Measurements from ENCODE around the gene GALNT18. TPM values are rescaled to one million over a fixed set of nuclear protein-coding genes. Genes with fewer than 3 reads are reported as not detected.

Gene GALNT18
- total and polyA plus RNA-seq, 2 of the 4 experiments (the other 2 are of a cell fraction), result 9.5 to 11.3 TPM

GRCh38 chr11:11425806-11426205 is 196.0 kb downstream of the GALNT18 start:
- H2AK9ac ChIP-seq (replicated peaks; ENCODE audit: low read depth, low read length, poor library complexity), result no peak overlapping the region
- H2BK15ac ChIP-seq (ENCODE audit: low read depth, low read length), result no peak overlapping the region
- H4K5ac ChIP-seq (ENCODE audit: low read depth, low read length), result no peak overlapping the region
- no peak overlapping the region for H4K91ac ChIP-seq (ENCODE audit: insufficient read depth, low read depth, low read length)
- H2BK120ac ChIP-seq (ENCODE audit: low read depth, low read length), result no peak overlapping the region
- no peak; the same call in 1 of the 2 replicates for ATAC-seq (ENCODE audit: low read depth)
- no peaks in the 10 kb centered on the region for H3K27me3 ChIP-seq (ENCODE audit: control insufficient read depth, insufficient read depth, low read length)
- BruUV-seq (replicated peaks), result no TSS peak
- no peak for DNase-seq
- no peak overlapping the region for H2AK5ac ChIP-seq (ENCODE audit: low read depth, low read length)
- no peak overlapping the region for H3K18ac ChIP-seq (ENCODE audit: low read depth, low read length)
- no peaks in the 10 kb centered on the region for H3K9me3 ChIP-seq (ENCODE audit: control insufficient read depth, insufficient read depth, low read length)
- ChIA-PET CTCF (no interaction called here), POLR2A (ENCODE audit: unreplicated experiment) (interaction anchor here (0.7 kb wide), 1 partner anchor 352 kb away, joined by 3 read pairs; no protein-coding TSS in a partner anchor)
- H3K4me3 ChIP-seq (ENCODE audit: insufficient read depth, low read depth, low read length), result no peak overlapping the region
- H3K4ac ChIP-seq (ENCODE audit: low read depth, low read length), result no peak overlapping the region
- H3K36me3 ChIP-seq (ENCODE audit: control insufficient read depth, insufficient read depth, low read length), result no peaks in the 10 kb centered on the region
- in situ Hi-C loops (cut with MboI; ENCODE audit: low sequenced_read_pairs), result no loop called here
- no peak overlapping the region for H3K9ac ChIP-seq (ENCODE audit: low read depth, low read length)
- intact Hi-C loops (cut with micrococcal nuclease), result no loop called here
- no peaks in the 10 kb centered on the region for H4K20me1 ChIP-seq (ENCODE audit: insufficient read depth, low read length)
- H3K14ac ChIP-seq (replicated peaks; ENCODE audit: low read depth, low read length), result no peak overlapping the region
- H3K27ac ChIP-seq (ENCODE audit: insufficient read depth, low read length), result no peak overlapping the region
- no peaks in the 10 kb centered on the region for H3K9me1 ChIP-seq (ENCODE audit: insufficient read depth, low read length)
- dilution Hi-C loops (cut with HindIII; ENCODE audit: low sequenced_read_pairs, unreplicated experiment), result no loop called here
- H3K23ac ChIP-seq (ENCODE audit: low read depth, low read length), result no peak overlapping the region
- TF ChIP-seq BHLHE40 (IDR thresholded peaks at IDR 0.05; ENCODE audit: low read depth, low read length), result no peak
- no peak for TF ChIP-seq CEBPB (IDR thresholded peaks at IDR 0.05; ENCODE audit: low read depth, low read length)
- no peak for TF ChIP-seq CTCF (conservative IDR thresholded peaks at IDR 0.05; ENCODE audit: low read depth, low read length)
- no peak for TF ChIP-seq ELK1 (IDR thresholded peaks at IDR 0.05; ENCODE audit: borderline replicate concordance, low read depth, low read length)
- TF ChIP-seq RFX5 (IDR thresholded peaks at IDR 0.05; ENCODE audit: low read depth, low read length), result no peak
- TF ChIP-seq POLR2A (IDR thresholded peaks at IDR 0.05; ENCODE audit: low read depth, low read length), result no peak
- TF ChIP-seq MAZ (IDR thresholded peaks at IDR 0.05; ENCODE audit: borderline replicate concordance, low read depth, low read length), result no peak
- no peak for TF ChIP-seq MXI1 (IDR thresholded peaks at IDR 0.05; ENCODE audit: borderline replicate concordance, low read depth, low read length)
- TF ChIP-seq FOS (IDR thresholded peaks at IDR 0.05; ENCODE audit: low read depth, low read length), result no peak
- TF ChIP-seq NFE2L2 (IDR thresholded peaks at IDR 0.05; ENCODE audit: low read depth, low read length), result no peak
- no peak for TF ChIP-seq USF2 (IDR thresholded peaks at IDR 0.05; ENCODE audit: low read depth, low read length)
- no peak for TF ChIP-seq RAD21 (IDR thresholded peaks at IDR 0.05; ENCODE audit: low read length)
- TF ChIP-seq CHD1 (IDR thresholded peaks at IDR 0.05; ENCODE audit: low read depth, low read length), result no peak
- TF ChIP-seq RCOR1 (IDR thresholded peaks at IDR 0.05; ENCODE audit: insufficient replicate concordance, low read length), result no peak
- no peak overlapping the region for H3K4me2 ChIP-seq (ENCODE audit: low read depth, low read length)
- no peaks in the 10 kb centered on the region for H3K79me1 ChIP-seq (ENCODE audit: low read depth in 1 of 2, low read length in 2 of 2)
- no peak overlapping the region for H2AFZ ChIP-seq (replicated peaks; ENCODE audit: low read length, poor library complexity)
- H4K8ac ChIP-seq (ENCODE audit: low read depth in 2 of 2, low read length in 2 of 2), result no peak overlapping the region
- no peak overlapping the region for H2BK20ac ChIP-seq (ENCODE audit: low read depth, low read length)
- peaks cover 6% of the 10 kb centered on the region; the same call in 1 of the 2 replicates for H3K4me1 ChIP-seq (ENCODE audit: control insufficient read depth, insufficient read depth, low read length)
- H3K56ac ChIP-seq (ENCODE audit: extremely low read depth, insufficient read depth, low read length), result no peak overlapping the region
- WGBS, 2 experiments (ENCODE audit: extremely low coverage in 2 of 2, insufficient read length in 1 of 2), result 86% methylated on average over 1 of the region's 5 CpGs; no CpG with 5 or more reads in 1 of the 2 experiments
- no peak overlapping the region for H2BK5ac ChIP-seq (ENCODE audit: low read depth, low read length, poor library complexity, severe bottlenecking)

Data from IMR-90 (cell line).